ENCODE measurements around the gene FAM53B.

Gene FAM53B

DNA sequence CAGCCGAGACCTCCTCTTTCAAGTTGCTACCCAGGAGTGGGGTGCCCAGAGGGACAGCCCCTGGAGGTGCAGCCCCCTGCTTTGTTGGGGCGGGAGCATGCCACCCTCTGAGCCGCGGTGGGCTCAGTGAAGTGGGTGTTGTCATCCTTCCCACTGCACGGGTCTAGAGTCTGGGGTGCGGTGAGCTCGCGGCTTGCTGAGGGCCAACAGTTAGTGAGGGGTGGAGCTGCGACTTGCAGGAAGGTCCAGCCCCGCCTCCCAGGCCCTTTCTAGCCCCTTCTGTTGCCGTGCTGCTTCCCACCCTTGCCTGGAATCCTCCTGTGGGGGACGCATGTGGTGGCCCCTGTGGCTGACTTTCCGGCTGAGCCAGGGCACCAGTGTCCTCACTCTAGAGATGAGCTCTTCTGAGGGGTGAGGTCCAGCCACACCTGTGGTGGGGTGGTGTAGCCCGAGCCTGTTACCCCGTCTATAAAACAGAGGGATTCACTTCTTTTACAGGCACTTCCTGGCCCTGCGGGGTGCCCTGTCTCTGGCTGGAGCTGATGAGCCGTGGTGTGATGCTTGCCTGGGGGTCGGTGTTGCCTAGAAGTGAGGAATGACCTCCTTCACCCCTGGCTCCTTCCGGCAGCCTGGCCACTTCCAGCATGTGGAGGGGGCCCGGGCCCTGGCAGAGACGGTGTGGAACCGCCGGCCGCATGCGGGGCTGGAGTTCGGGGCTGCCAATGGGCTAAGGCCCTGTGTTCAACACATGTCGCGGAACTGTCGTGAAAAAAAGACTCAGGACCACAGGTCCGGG, 127.9 kb downstream of the FAM53B start:
- no peak overlapping the region for H2BK5ac ChIP-seq (ENCODE audit: low read depth, low read length, poor library complexity, severe bottlenecking)
- peaks cover 7% of the 10 kb centered on the region for H3K79me1 ChIP-seq (replicated peaks; ENCODE audit: low read length, poor library complexity, severe bottlenecking)
- no peak overlapping the region for H3K18ac ChIP-seq (ENCODE audit: low read depth in 1 of 2, low read length in 2 of 2)
- H2AFZ ChIP-seq (ENCODE audit: low read depth, low read length): no peak overlapping the region
- no peaks in the 10 kb centered on the region for H3K9me3 ChIP-seq (ENCODE audit: control insufficient read depth, low read length)
- no peak overlapping the region for H3K4ac ChIP-seq (ENCODE audit: low read depth in 1 of 2, low read length in 2 of 2)
- no peak overlapping the region for H3K27ac ChIP-seq (ENCODE audit: low read length, poor library complexity, severe bottlenecking)
- H2BK15ac ChIP-seq (ENCODE audit: low read depth, poor library complexity, severe bottlenecking): no peak overlapping the region
- no peak overlapping the region for H2BK120ac ChIP-seq (ENCODE audit: low read depth, low read length)
- no peak overlapping the region for H2BK12ac ChIP-seq (ENCODE audit: low read length in 2 of 2)
- 82% methylated on average over 30 of the region's 30 CpGs for WGBS
- H3K4me3 ChIP-seq (ENCODE audit: insufficient read depth in 1 of 2, low read depth in 1 of 2, low read length in 2 of 2): no peak overlapping the region
- H4K91ac ChIP-seq (ENCODE audit: low read length): no peak overlapping the region
- H3K4me2 ChIP-seq (ENCODE audit: low read length, poor library complexity, severe bottlenecking): no peak overlapping the region
- peaks cover 25% of the 10 kb centered on the region for H3K4me1 ChIP-seq (ENCODE audit: control insufficient read depth, insufficient read depth, low read depth, low read length)
- no peaks in the 10 kb centered on the region for H3K27me3 ChIP-seq (ENCODE audit: control insufficient read depth in 1 of 2, insufficient read depth in 1 of 2, low read length in 2 of 2)
- H4K8ac ChIP-seq (ENCODE audit: low read length): no peak overlapping the region
- H3K9ac ChIP-seq (ENCODE audit: low read length): no peak overlapping the region
- H3K23ac ChIP-seq (ENCODE audit: low read length in 2 of 2): no peak overlapping the region
- no peak overlapping the region for H3K14ac ChIP-seq (ENCODE audit: low read length in 2 of 2)
- H3K36me3 ChIP-seq (ENCODE audit: control insufficient read depth in 1 of 2, insufficient read depth in 2 of 2, low read depth in 1 of 2, low read length in 2 of 2): peaks cover 0 to 36% of the 10 kb centered on the region in 2 experiments
- DNase-seq: no peak
- no peak overlapping the region for H2AK5ac ChIP-seq (ENCODE audit: low read length, severe bottlenecking)

DNA sequence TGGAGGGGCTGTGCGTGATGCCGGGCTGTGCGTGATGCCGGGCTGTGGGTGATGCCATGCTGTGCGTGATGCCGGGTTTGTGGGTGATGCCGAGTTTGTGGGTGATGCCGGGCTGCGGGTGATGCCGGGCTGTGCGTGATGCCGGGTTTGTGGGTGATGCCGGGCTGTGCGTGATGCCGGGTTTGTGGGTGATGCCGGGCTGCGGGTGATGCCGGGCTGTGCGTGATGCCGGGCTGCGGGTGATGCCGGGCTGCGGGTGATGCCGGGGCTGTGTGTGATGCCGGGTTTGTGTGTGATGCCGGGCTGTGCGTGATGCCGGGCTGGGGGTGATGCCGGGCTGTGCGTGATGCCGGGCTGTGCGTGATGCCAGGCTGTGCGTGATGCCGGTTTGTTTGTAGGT, 128.9 kb downstream of the FAM53B start:
- no peak overlapping the region for H3K9ac ChIP-seq (ENCODE audit: low read length)
- WGBS: 97% methylated on average over 34 of the region's 34 CpGs
- no peak overlapping the region for H2AK5ac ChIP-seq (ENCODE audit: low read length, severe bottlenecking)
- H2BK15ac ChIP-seq (ENCODE audit: low read depth, poor library complexity, severe bottlenecking): no peak overlapping the region
- H3K36me3 ChIP-seq (ENCODE audit: control insufficient read depth in 1 of 2, insufficient read depth in 2 of 2, low read depth in 1 of 2, low read length in 2 of 2): peaks cover 0 to 29% of the 10 kb centered on the region in 2 experiments
- no peak overlapping the region for H3K27ac ChIP-seq (ENCODE audit: low read length, poor library complexity, severe bottlenecking)
- peaks cover 3% of the 10 kb centered on the region for H3K79me1 ChIP-seq (replicated peaks; ENCODE audit: low read length, poor library complexity, severe bottlenecking)
- no peak overlapping the region for H3K4me3 ChIP-seq (ENCODE audit: insufficient read depth in 1 of 2, low read depth in 1 of 2, low read length in 2 of 2)
- H3K9me3 ChIP-seq (ENCODE audit: control insufficient read depth, low read length): no peaks in the 10 kb centered on the region
- no peak overlapping the region for H2BK5ac ChIP-seq (ENCODE audit: low read depth, low read length, poor library complexity, severe bottlenecking)
- H3K18ac ChIP-seq (ENCODE audit: low read depth in 1 of 2, low read length in 2 of 2): no peak overlapping the region
- H2AFZ ChIP-seq (ENCODE audit: low read depth, low read length): no peak overlapping the region
- no peak overlapping the region for H3K4me2 ChIP-seq (ENCODE audit: low read length, poor library complexity, severe bottlenecking)
- H3K4me1 ChIP-seq (ENCODE audit: control insufficient read depth, insufficient read depth, low read depth, low read length): peaks cover 25% of the 10 kb centered on the region
- H2BK120ac ChIP-seq (ENCODE audit: low read depth, low read length): no peak overlapping the region
- DNase-seq: no peak
- no peak overlapping the region for H4K91ac ChIP-seq (ENCODE audit: low read length)
- no peak overlapping the region for H3K14ac ChIP-seq (ENCODE audit: low read length in 2 of 2)
- no peak overlapping the region for H3K23ac ChIP-seq (ENCODE audit: low read length in 2 of 2)
- no peak overlapping the region for H4K8ac ChIP-seq (ENCODE audit: low read length)
- no peak overlapping the region for H3K4ac ChIP-seq (ENCODE audit: low read depth in 1 of 2, low read length in 2 of 2)
- H2BK12ac ChIP-seq (ENCODE audit: low read length in 2 of 2): no peak overlapping the region
- no peaks in the 10 kb centered on the region for H3K27me3 ChIP-seq (ENCODE audit: control insufficient read depth in 1 of 2, insufficient read depth in 1 of 2, low read length in 2 of 2)

DNA sequence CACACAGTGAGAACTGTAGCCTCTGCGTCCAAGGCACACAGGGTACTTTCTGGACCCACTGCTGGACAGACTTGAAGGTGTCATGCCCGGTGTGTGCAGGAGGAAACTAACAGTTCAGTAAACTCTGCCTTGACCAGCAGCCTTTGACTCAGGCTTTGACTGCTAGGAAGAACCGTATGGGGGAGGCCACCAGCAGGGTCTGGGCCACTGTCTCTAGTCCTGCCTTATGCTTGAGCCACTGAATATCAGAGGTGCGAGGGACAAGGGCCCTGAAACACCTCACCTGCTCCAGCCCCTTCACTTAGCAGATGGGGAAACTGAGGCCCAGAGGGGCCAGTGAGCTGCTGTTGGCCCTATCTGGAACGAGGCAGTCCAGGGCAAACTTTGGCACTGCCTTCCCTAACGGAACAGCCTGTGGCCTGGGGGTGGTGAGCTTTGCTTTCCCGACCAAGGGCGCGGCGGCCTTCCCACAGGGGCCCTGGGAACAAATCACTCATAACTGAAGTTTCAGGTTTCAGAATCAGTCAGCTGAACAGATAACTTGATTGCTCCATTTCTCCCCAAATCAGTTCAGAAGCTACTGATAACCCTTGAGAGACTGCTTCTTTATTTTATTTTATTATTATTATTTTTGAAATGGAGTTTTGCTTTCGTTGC, 130.0 kb downstream of the FAM53B start:
- Histone ChIP-seq H3K4ac (ENCODE audit: low read depth in 1 of 2, low read length in 2 of 2) (no peak overlapping the region), H3K36me3 (ENCODE audit: control insufficient read depth in 1 of 2, insufficient read depth in 2 of 2, low read depth in 1 of 2, low read length in 2 of 2) (peaks cover 0 to 27% of the 10 kb centered on the region in 2 experiments), H3K27ac (ENCODE audit: low read length, poor library complexity, severe bottlenecking) (no peak overlapping the region), H2AFZ (ENCODE audit: low read depth, low read length) (no peak overlapping the region), H3K4me2 (ENCODE audit: low read length, poor library complexity, severe bottlenecking) (no peak overlapping the region), H2AK5ac (ENCODE audit: low read length, severe bottlenecking) (no peak overlapping the region), H4K8ac (ENCODE audit: low read length) (no peak overlapping the region), H2BK120ac (ENCODE audit: low read depth, low read length) (no peak overlapping the region), H3K4me3 (ENCODE audit: insufficient read depth in 1 of 2, low read depth in 1 of 2, low read length in 2 of 2) (no peak overlapping the region), H3K14ac (ENCODE audit: low read length in 2 of 2) (no peak overlapping the region), H3K79me1 (replicated peaks; ENCODE audit: low read length, poor library complexity, severe bottlenecking) (no peaks in the 10 kb centered on the region), H2BK5ac (ENCODE audit: low read depth, low read length, poor library complexity, severe bottlenecking) (no peak overlapping the region), H3K23ac (ENCODE audit: low read length in 2 of 2) (no peak overlapping the region), H3K9me3 (ENCODE audit: control insufficient read depth, low read length) (no peaks in the 10 kb centered on the region), H2BK12ac (ENCODE audit: low read length in 2 of 2) (no peak overlapping the region), H3K4me1 (ENCODE audit: control insufficient read depth, insufficient read depth, low read depth, low read length) (peaks cover 19% of the 10 kb centered on the region), H4K91ac (ENCODE audit: low read length) (peak overlapping the region; percentile 4), H3K27me3 (ENCODE audit: control insufficient read depth in 1 of 2, insufficient read depth in 1 of 2, low read length in 2 of 2) (no peaks in the 10 kb centered on the region), H2BK15ac (ENCODE audit: low read depth, poor library complexity, severe bottlenecking) (no peak overlapping the region), H3K9ac (ENCODE audit: low read length) (no peak overlapping the region), H3K18ac (ENCODE audit: low read depth in 1 of 2, low read length in 2 of 2) (no peak overlapping the region)
- no peak for DNase-seq
- 82% methylated on average over 11 of the region's 11 CpGs for WGBS

DNA sequence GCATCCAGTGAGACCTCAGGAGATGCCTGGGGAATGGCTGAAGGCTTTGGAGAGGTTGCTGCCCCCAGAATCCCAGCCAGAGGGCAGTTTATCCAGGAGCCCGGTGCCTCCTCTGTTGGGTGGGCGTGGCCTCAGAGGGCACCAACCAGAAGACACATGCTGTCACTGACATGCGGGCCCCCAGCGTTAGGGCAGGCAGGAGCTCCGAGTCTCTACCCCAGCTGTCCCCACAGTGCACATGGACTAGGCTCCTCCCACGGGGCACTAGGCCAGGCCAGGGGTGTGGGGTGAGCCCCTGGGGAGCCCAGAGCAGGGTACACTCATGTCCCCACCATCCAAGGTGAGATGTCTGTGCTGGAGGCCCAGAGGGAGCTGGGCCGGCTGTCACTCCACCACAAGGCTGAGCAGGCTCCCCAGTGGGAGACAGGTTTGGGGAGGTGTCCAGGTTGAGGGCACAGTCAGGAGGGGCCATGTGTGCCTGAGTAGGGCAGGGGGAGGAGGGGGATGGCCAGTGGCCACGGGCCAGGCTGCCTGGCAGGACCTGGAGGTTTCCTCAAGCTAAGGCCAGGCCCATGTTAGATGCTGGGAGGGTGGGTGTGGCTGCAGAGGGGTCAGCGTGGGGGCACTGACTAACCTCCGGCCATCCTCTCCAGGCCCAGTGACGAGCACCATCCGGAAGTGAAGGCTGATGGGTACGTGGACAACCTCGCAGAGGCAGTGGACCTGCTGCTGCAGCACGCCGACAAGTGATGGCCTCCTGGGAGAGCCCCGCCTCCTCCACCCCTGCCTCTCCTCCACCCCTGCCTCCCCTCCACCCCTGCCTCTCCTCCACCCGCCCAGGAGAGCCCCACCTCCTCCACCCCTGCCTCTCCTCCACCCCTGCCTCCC, 131.3 kb downstream of the FAM53B start:
- H4K91ac ChIP-seq (ENCODE audit: low read length): no peak overlapping the region
- WGBS: 75% methylated on average over 18 of the region's 18 CpGs

More for the DNA sequence above, 131.3 kb downstream of the FAM53B start:
- no peaks in the 10 kb centered on the region for H3K79me1 ChIP-seq (replicated peaks; ENCODE audit: low read length, poor library complexity, severe bottlenecking)
- H3K18ac ChIP-seq (ENCODE audit: low read depth in 1 of 2, low read length in 2 of 2): peak overlapping the region in 1 of 2 experiments; percentile 21
- no peaks in the 10 kb centered on the region for H3K27me3 ChIP-seq (ENCODE audit: control insufficient read depth in 1 of 2, insufficient read depth in 1 of 2, low read length in 2 of 2)
- peaks cover 13% of the 10 kb centered on the region for H3K4me1 ChIP-seq (ENCODE audit: control insufficient read depth, insufficient read depth, low read depth, low read length)
- H3K36me3 ChIP-seq (ENCODE audit: control insufficient read depth in 1 of 2, insufficient read depth in 2 of 2, low read depth in 1 of 2, low read length in 2 of 2): peaks cover 0 to 17% of the 10 kb centered on the region in 2 experiments
- no peak overlapping the region for H3K4me2 ChIP-seq (ENCODE audit: low read length, poor library complexity, severe bottlenecking)
- H3K9ac ChIP-seq (ENCODE audit: low read length): no peak overlapping the region
- no peak overlapping the region for H4K8ac ChIP-seq (ENCODE audit: low read length)
- no peak overlapping the region for H2BK120ac ChIP-seq (ENCODE audit: low read depth, low read length)
- H2AFZ ChIP-seq (ENCODE audit: low read depth, low read length): no peak overlapping the region
- no peak overlapping the region for H3K23ac ChIP-seq (ENCODE audit: low read length in 2 of 2)
- H3K14ac ChIP-seq (ENCODE audit: low read length in 2 of 2): no peak overlapping the region
- no peak overlapping the region for H3K27ac ChIP-seq (ENCODE audit: low read length, poor library complexity, severe bottlenecking)
- no peak overlapping the region for H2BK5ac ChIP-seq (ENCODE audit: low read depth, low read length, poor library complexity, severe bottlenecking)
- no peaks in the 10 kb centered on the region for H3K9me3 ChIP-seq (ENCODE audit: control insufficient read depth, low read length)
- H2BK15ac ChIP-seq (ENCODE audit: low read depth, poor library complexity, severe bottlenecking): no peak overlapping the region
- H2BK12ac ChIP-seq (ENCODE audit: low read length in 2 of 2): no peak overlapping the region
- DNase-seq: peak; percentile 14
- H3K4me3 ChIP-seq (ENCODE audit: insufficient read depth in 1 of 2, low read depth in 1 of 2, low read length in 2 of 2): no peak overlapping the region
- no peak overlapping the region for H3K4ac ChIP-seq (ENCODE audit: low read depth in 1 of 2, low read length in 2 of 2)
- no peak overlapping the region for H2AK5ac ChIP-seq (ENCODE audit: low read length, severe bottlenecking)
